ENCODE data around the gene MTMR3. TPM values are rescaled to one million over a fixed set of nuclear protein-coding genes. Genes with fewer than 3 reads are reported as not detected.

Gene MTMR3
- total RNA-seq, 1 experiment from 2014 or later, result 26.8 TPM

DNA sequence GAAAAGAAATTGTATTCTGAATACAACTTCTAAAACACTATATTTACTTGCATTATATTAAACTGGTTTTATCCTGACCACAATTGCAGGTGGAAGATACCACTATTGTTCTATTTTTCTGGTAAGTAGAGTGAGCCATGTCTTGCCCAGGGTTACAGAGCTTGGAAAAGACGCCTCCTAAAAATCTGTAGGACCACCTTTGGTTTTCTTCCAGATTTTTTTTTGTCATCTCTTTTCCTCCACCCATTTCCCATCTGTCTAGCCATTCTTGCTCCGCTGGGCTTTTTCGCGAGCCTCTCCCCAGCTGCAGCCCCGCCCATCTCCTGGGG lies 294 bp upstream of the MTMR3 start:
- BruUV-seq (replicated peaks), result no TSS peak
- DNase-seq (ENCODE audit: low read depth, low spot score), result no peak
- no peaks in the 10 kb centered on the region for H3K9me3 ChIP-seq (ENCODE audit: control insufficient read depth, insufficient read depth, low read depth, low read length)
- ChIA-PET CTCF (no interaction called here), POLR2A (interaction anchor here (0.6 kb wide), 1 partner anchor 232 kb away, joined by 3 read pairs; no protein-coding TSS in a partner anchor)
- H3K4me1 ChIP-seq (ENCODE audit: control insufficient read depth, insufficient read depth, low read length), result peaks cover 11% of the 10 kb centered on the region
- intact Hi-C loops (cut with micrococcal nuclease; ENCODE audit: unreplicated experiment), result no loop called here
- ATAC-seq, result no peak; the same call in 1 of the 2 replicates
- no peaks in the 10 kb centered on the region for H3K36me3 ChIP-seq (ENCODE audit: control insufficient read depth, insufficient read depth, low read length)
- peak overlapping the region; percentile 36 to 73 for H3K4me3 ChIP-seq (ENCODE audit: low read depth in 2 of 2, low read length in 2 of 2)
- TF ChIP-seq, protein P1, sequence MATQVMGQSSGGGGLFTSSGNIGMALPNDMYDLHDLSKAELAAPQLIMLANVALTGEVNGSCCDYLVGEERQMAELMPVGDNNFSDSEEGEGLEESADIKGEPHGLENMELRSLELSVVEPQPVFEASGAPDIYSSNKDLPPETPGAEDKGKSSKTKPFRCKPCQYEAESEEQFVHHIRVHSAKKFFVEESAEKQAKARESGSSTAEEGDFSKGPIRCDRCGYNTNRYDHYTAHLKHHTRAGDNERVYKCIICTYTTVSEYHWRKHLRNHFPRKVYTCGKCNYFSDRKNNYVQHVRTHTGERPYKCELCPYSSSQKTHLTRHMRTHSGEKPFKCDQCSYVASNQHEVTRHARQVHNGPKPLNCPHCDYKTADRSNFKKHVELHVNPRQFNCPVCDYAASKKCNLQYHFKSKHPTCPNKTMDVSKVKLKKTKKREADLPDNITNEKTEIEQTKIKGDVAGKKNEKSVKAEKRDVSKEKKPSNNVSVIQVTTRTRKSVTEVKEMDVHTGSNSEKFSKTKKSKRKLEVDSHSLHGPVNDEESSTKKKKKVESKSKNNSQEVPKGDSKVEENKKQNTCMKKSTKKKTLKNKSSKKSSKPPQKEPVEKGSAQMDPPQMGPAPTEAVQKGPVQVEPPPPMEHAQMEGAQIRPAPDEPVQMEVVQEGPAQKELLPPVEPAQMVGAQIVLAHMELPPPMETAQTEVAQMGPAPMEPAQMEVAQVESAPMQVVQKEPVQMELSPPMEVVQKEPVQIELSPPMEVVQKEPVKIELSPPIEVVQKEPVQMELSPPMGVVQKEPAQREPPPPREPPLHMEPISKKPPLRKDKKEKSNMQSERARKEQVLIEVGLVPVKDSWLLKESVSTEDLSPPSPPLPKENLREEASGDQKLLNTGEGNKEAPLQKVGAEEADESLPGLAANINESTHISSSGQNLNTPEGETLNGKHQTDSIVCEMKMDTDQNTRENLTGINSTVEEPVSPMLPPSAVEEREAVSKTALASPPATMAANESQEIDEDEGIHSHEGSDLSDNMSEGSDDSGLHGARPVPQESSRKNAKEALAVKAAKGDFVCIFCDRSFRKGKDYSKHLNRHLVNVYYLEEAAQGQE (IDR thresholded peaks at IDR 0.05; ENCODE audit: insufficient read depth in 1 of 2, low read depth in 2 of 2, low read length in 1 of 2), result no peak
- no peak for TF ChIP-seq POLR2AphosphoS5 (IDR thresholded peaks at IDR 0.05; ENCODE audit: low read depth, low read length)
- no peak for TF ChIP-seq TCF7L2 (IDR thresholded peaks at IDR 0.05; ENCODE audit: low read depth, low read length)
- TF ChIP-seq SIN3A (IDR thresholded peaks at IDR 0.05; ENCODE audit: borderline replicate concordance, insufficient read depth, low read depth, low read length), result no peak
- in situ Hi-C loops (cut with HindIII; ENCODE audit: low pct_unique_long_range_greater_than_20kb, low sequenced_read_pairs), result no loop called here
- H3K27ac ChIP-seq (ENCODE audit: low read length), result no peak overlapping the region
- no peaks in the 10 kb centered on the region for H3K27me3 ChIP-seq (ENCODE audit: control insufficient read depth, insufficient read depth, low read length)

DNA sequence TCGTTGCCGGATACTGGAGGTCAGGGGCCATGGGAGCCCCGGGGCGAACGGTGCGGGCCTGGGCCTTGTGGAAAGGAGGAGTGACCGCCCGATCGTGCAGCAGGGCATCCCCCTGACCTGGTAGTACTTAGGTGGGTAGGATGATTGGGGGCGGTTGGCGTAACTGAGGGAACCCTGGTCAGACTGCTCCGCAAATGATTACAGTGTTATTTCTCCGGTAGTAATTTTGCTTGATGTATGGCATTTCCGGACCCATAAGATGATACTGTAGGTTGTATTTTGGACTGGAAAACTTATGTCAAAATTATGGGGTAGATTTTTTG lies 762 bp downstream of the MTMR3 start:
- H3K27me3 ChIP-seq (ENCODE audit: control insufficient read depth, insufficient read depth, low read length), result no peaks in the 10 kb centered on the region
- no TSS peak for BruUV-seq (replicated peaks)
- CTCF ChIA-PET, result interaction anchor here (0.6 to 0.7 kb wide), 3 partner anchors 19 to 64 kb away, joined by 3 to 5 read pairs (median 3); no protein-coding TSS in a partner anchor
- H3K4me3 ChIP-seq (ENCODE audit: low read depth in 2 of 2, low read length in 2 of 2), result peak overlapping the region; percentile 73 to 77
- POLR2A ChIA-PET, result no interaction called here
- TF ChIP-seq, protein P2, sequence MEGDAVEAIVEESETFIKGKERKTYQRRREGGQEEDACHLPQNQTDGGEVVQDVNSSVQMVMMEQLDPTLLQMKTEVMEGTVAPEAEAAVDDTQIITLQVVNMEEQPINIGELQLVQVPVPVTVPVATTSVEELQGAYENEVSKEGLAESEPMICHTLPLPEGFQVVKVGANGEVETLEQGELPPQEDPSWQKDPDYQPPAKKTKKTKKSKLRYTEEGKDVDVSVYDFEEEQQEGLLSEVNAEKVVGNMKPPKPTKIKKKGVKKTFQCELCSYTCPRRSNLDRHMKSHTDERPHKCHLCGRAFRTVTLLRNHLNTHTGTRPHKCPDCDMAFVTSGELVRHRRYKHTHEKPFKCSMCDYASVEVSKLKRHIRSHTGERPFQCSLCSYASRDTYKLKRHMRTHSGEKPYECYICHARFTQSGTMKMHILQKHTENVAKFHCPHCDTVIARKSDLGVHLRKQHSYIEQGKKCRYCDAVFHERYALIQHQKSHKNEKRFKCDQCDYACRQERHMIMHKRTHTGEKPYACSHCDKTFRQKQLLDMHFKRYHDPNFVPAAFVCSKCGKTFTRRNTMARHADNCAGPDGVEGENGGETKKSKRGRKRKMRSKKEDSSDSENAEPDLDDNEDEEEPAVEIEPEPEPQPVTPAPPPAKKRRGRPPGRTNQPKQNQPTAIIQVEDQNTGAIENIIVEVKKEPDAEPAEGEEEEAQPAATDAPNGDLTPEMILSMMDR (IDR thresholded peaks at IDR 0.05), result no peak; the same call in 1 of the 2 replicates
- TF ChIP-seq, protein P1 (IDR thresholded peaks at IDR 0.05; ENCODE audit: insufficient read depth in 1 of 2, low read depth in 2 of 2, low read length in 1 of 2), result no peak
- no peak for TF ChIP-seq TCF7L2 (IDR thresholded peaks at IDR 0.05; ENCODE audit: low read depth, low read length)
- TF ChIP-seq SIN3A (IDR thresholded peaks at IDR 0.05; ENCODE audit: borderline replicate concordance, insufficient read depth, low read depth, low read length), result no peak
- TF ChIP-seq POLR2AphosphoS5 (IDR thresholded peaks at IDR 0.05; ENCODE audit: low read depth, low read length), result no peak
- H3K4me1 ChIP-seq (ENCODE audit: control insufficient read depth, insufficient read depth, low read length), result peaks cover 11% of the 10 kb centered on the region
- H3K27ac ChIP-seq (ENCODE audit: low read length), result peak overlapping the region; percentile 73
- in situ Hi-C loops (cut with HindIII; ENCODE audit: low pct_unique_long_range_greater_than_20kb, low sequenced_read_pairs) (no loop called here), intact Hi-C loops (cut with micrococcal nuclease; ENCODE audit: unreplicated experiment) (no loop called here)
- no peaks in the 10 kb centered on the region for H3K36me3 ChIP-seq (ENCODE audit: control insufficient read depth, insufficient read depth, low read length)
- DNase-seq (ENCODE audit: low read depth, low spot score) (no peak), ATAC-seq (no peak; the same call in 1 of the 2 replicates)
- no peaks in the 10 kb centered on the region for H3K9me3 ChIP-seq (ENCODE audit: control insufficient read depth, insufficient read depth, low read depth, low read length)

Data from Panc1 (cell line).